Measurements from ENCODE around the gene TSPAN5.

DNA sequence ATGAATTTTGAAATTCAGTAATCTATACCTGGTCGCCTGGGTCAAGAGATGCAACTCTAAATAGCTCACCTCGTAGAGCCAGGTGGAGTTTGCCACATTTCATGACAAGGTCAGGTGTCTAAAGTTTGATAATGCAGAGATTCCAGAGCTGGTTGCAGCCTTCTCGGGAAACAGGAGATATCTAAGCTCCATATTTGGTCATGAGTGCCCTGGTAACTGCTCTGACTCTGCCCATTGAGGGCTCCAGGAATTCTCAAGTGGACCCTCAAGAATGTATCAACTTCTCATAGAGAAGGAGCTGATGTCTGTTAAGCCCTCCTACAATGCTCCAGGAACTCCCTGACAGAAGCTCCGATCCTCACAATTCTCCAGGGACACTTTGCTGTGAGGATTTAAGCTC, 33.2 kb upstream of the TSPAN5 start:
- TF ChIP-seq, protein P1, sequence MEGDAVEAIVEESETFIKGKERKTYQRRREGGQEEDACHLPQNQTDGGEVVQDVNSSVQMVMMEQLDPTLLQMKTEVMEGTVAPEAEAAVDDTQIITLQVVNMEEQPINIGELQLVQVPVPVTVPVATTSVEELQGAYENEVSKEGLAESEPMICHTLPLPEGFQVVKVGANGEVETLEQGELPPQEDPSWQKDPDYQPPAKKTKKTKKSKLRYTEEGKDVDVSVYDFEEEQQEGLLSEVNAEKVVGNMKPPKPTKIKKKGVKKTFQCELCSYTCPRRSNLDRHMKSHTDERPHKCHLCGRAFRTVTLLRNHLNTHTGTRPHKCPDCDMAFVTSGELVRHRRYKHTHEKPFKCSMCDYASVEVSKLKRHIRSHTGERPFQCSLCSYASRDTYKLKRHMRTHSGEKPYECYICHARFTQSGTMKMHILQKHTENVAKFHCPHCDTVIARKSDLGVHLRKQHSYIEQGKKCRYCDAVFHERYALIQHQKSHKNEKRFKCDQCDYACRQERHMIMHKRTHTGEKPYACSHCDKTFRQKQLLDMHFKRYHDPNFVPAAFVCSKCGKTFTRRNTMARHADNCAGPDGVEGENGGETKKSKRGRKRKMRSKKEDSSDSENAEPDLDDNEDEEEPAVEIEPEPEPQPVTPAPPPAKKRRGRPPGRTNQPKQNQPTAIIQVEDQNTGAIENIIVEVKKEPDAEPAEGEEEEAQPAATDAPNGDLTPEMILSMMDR (IDR thresholded peaks at IDR 0.05): no peak
- TF ChIP-seq POLR2A (IDR thresholded peaks at IDR 0.05): no peak
